Measurements from ENCODE around the gene PALD1.

GRCh38 chr10:70536196-70536861 is 57.8 kb downstream of the PALD1 start:
- TF ChIP-seq POLR2A (IDR thresholded peaks at IDR 0.05; ENCODE audit: low read depth, low read length) (no peak), POLR2AphosphoS5 (IDR thresholded peaks at IDR 0.05; ENCODE audit: low read depth, low read length) (no peak)

All from GM12892 (cell line).